ENCODE data around the gene RAI2.

Gene RAI2

GRCh38 chrX:17860811-17861488, at the start of gene RAI2:
Gene RAI2 (minus strand): TSS chrX:17861298. CDS start chrX:17802010, 59,288 bp downstream.
- in situ Hi-C loops (cut with MboI; ENCODE audit: low pct_unique_long_range_greater_than_20kb, low sequenced_read_pairs, unreplicated experiment): no loop called here
- no peak for TF ChIP-seq CTCF (IDR thresholded peaks at IDR 0.05; ENCODE audit: extremely low read depth, insufficient read depth, missing control alignments)
- no peak for DNase-seq (ENCODE audit: low spot score)

- no peak for TF ChIP-seq CTCF (IDR thresholded peaks at IDR 0.05; ENCODE audit: extremely low read depth, insufficient read depth, missing control alignments)
- in situ Hi-C loops (cut with MboI; ENCODE audit: low pct_unique_long_range_greater_than_20kb, low sequenced_read_pairs, unreplicated experiment): no loop called here
- no peak for DNase-seq (ENCODE audit: low spot score)
Observed at GRCh38 chrX:17888421-17888820, 27.3 kb upstream of the RAI2 start.

GRCh38 chrX:17882680-17883079, 21.6 kb upstream of the RAI2 start:
- DNase-seq (ENCODE audit: low spot score): no peak
- in situ Hi-C loops (cut with MboI; ENCODE audit: low pct_unique_long_range_greater_than_20kb, low sequenced_read_pairs, unreplicated experiment): no loop called here
- TF ChIP-seq CTCF (IDR thresholded peaks at IDR 0.05; ENCODE audit: extremely low read depth, insufficient read depth, missing control alignments): no peak

GRCh38 chrX:17878028-17878670, 17.1 kb upstream of the RAI2 start:
- no peak for TF ChIP-seq CTCF (IDR thresholded peaks at IDR 0.05; ENCODE audit: extremely low read depth, insufficient read depth, missing control alignments)
- no peak for DNase-seq (ENCODE audit: low spot score)
- in situ Hi-C loops (cut with MboI; ENCODE audit: low pct_unique_long_range_greater_than_20kb, low sequenced_read_pairs, unreplicated experiment): no loop called here

- no peak for TF ChIP-seq CTCF (IDR thresholded peaks at IDR 0.05; ENCODE audit: extremely low read depth, insufficient read depth, missing control alignments)
- in situ Hi-C loops (cut with MboI; ENCODE audit: low pct_unique_long_range_greater_than_20kb, low sequenced_read_pairs, unreplicated experiment): no loop called here
- DNase-seq (ENCODE audit: low spot score): no peak
Observed at GRCh38 chrX:17876135-17876534, 15.0 kb upstream of the RAI2 start.

- no peak for TF ChIP-seq CTCF (IDR thresholded peaks at IDR 0.05; ENCODE audit: extremely low read depth, insufficient read depth, missing control alignments)
- in situ Hi-C loops (cut with MboI; ENCODE audit: low pct_unique_long_range_greater_than_20kb, low sequenced_read_pairs, unreplicated experiment): no loop called here
- no peak for DNase-seq (ENCODE audit: low spot score)
Observed at GRCh38 chrX:17869580-17869979, 8.5 kb upstream of the RAI2 start.

All from GM13977 (cell line).